ENCODE measurements around the gene PSME2. TPM values are rescaled to one million over a fixed set of nuclear protein-coding genes. Genes with fewer than 3 reads are reported as not detected.

Gene PSME2
- polyA plus RNA-seq, 1 experiment: 165 TPM

DNA sequence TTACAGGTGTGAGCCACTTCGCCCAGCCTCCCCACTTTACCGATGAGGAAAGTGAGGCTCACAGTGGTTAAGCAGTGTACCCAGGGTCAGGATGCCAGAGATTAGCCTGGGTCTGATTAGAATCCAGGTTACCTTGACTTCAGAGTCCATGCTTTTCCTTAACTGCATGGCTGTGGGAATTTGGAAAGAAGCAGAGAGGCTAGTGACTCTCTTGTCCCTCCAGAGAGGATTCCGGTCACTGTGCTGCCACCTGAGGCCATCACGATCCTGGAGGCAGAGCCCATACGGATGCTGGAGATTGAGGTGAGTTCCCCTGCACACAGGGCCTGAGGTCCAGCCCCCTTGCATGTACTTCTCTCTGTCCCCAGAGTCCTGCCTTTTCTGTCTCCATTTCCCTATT lies 30.2 kb upstream of the PSME2 start:
- CTCF ChIA-PET: interaction anchor here (1.1 to 1.6 kb wide), 2 partner anchors 15 to 131 kb away, joined by 4 to 5 read pairs; partner anchors contain the start of gene IRF9
- DNase-seq (ENCODE audit: low read depth): no peak
- POLR2A ChIA-PET: interaction anchor here (0.6 kb wide), 1 partner anchor 1205 kb away, joined by 6 read pairs; no protein-coding TSS in a partner anchor
- H3K27me3 ChIP-seq (ENCODE audit: control insufficient read depth, insufficient read depth, low read length): no peaks in the 10 kb centered on the region
- H3K4me3 ChIP-seq (ENCODE audit: low read depth, low read length): no peak overlapping the region
- H3K36me3 ChIP-seq (ENCODE audit: control insufficient read depth, insufficient read depth, low read length): peaks cover 41% of the 10 kb centered on the region
- TF ChIP-seq, protein P1, sequence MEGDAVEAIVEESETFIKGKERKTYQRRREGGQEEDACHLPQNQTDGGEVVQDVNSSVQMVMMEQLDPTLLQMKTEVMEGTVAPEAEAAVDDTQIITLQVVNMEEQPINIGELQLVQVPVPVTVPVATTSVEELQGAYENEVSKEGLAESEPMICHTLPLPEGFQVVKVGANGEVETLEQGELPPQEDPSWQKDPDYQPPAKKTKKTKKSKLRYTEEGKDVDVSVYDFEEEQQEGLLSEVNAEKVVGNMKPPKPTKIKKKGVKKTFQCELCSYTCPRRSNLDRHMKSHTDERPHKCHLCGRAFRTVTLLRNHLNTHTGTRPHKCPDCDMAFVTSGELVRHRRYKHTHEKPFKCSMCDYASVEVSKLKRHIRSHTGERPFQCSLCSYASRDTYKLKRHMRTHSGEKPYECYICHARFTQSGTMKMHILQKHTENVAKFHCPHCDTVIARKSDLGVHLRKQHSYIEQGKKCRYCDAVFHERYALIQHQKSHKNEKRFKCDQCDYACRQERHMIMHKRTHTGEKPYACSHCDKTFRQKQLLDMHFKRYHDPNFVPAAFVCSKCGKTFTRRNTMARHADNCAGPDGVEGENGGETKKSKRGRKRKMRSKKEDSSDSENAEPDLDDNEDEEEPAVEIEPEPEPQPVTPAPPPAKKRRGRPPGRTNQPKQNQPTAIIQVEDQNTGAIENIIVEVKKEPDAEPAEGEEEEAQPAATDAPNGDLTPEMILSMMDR (IDR thresholded peaks at IDR 0.05; ENCODE audit: insufficient read depth, low read depth, low read length): no peak

DNA sequence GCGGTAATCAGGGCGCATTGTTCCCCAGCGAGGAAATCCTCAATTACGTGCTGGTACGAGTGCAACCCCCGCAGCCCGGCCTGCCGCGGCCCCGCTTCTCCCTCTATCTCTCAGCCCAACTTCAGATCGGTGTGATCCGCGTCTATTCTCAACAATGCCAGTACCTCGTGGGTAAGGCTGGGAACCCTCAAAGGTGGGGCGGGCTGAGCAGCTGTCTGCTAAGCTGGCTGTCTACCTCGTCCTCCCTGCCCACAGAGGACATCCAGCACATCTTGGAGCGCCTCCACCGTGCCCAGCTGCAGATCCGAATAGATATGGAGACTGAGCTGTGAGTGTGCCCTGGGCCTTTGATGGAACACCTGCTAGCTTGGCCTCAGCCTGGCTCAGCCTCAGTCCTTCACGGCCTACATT lies 26.5 kb upstream of the PSME2 start:
- TF ChIP-seq, protein P1 (IDR thresholded peaks at IDR 0.05; ENCODE audit: insufficient read depth, low read depth, low read length): no peak
- H3K4me3 ChIP-seq (ENCODE audit: low read depth, low read length): no peak overlapping the region
- POLR2A ChIA-PET: no interaction called here
- no peak for DNase-seq (ENCODE audit: low read depth)
- no peaks in the 10 kb centered on the region for H3K27me3 ChIP-seq (ENCODE audit: control insufficient read depth, insufficient read depth, low read length)
- H3K36me3 ChIP-seq (ENCODE audit: control insufficient read depth, insufficient read depth, low read length): peaks cover 22% of the 10 kb centered on the region
- CTCF ChIA-PET: interaction anchor here (3.1 kb wide), 1 partner anchor 11 kb away, joined by 12 read pairs; the partner anchor contains the start of gene IRF9

DNA sequence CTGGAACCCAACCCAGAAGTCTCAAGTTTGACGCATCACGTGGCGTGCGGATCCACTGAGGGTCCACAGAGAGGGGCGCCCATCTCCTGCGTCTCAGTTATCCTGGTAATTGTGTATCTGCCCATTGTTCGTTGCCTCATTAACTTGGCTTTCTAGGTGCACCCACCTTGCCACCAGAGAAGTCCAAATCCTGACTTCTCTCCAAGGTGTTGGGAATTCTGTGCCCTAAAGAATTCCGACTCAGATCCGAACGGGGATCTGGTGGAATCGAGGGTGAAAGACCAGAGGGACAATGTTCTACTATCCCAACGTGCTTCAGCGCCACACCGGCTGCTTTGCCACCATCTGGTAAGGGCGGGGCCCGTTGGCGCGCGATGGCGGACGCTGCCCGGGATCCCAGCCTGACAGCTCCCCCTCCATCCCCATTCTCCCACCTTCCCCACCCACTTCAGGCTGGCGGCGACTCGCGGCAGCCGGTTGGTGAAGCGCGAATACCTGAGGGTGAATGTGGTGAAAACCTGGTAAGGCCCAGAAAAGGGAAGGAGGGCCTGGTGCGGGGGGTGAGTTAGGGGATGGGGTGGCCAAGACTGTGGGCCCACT lies 26.0 kb upstream of the PSME2 start:
- Histone ChIP-seq H3K36me3 (ENCODE audit: control insufficient read depth, insufficient read depth, low read length) (peaks cover 21% of the 10 kb centered on the region), H3K27me3 (ENCODE audit: control insufficient read depth, insufficient read depth, low read length) (no peaks in the 10 kb centered on the region), H3K4me3 (ENCODE audit: low read depth, low read length) (no peak overlapping the region)
- CTCF ChIA-PET: interaction anchor here (3.1 kb wide), 1 partner anchor 11 kb away, joined by 12 read pairs; the partner anchor contains the start of gene IRF9
- POLR2A ChIA-PET: no interaction called here
- no peak for DNase-seq (ENCODE audit: low read depth)
- TF ChIP-seq, protein P1 (IDR thresholded peaks at IDR 0.05; ENCODE audit: insufficient read depth, low read depth, low read length): no peak

DNA sequence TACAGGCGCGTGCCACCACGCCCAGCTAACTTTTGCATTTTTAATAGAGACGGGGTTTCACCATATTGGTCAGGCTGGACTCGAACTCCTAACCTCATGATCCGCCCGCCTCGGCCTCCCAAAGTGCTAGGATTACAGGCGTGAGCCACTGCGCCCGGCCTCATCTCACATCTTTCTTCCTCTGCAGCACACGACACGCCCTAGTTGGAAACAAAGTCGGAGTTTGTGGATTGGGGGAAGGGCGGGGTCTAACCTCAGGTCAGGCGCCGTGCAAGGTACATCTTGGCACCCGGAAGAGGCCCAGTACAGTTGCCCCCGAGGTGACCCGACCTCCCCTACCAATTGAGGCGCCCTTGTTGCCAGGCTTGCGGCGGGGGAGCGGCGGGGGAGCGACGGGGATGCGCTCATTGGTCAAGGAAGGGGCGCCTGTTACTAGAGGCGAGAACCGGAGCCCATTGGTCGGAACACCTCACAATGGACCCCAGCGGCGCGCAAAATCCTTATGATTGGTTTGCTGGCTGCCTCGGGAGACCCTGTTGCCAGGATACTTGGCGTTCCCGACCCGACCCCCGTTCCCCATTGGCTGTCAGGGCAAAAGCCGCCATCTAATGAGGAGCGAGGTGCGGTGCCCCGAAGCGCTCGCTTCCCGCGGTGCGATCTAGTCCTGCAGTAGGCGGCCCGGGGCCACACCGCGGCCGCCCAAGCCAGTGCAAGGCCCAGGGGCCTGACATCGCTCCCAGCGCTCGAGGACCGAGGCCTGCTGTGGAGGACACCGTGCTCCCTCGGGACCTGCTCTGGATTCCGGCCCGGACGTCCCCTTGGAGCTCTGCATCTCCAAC lies 25.2 kb upstream of the PSME2 start, which contains the start of gene REC8:
Gene REC8 (plus strand): TSS at position 659 of the 839 bp plus-strand sequence. CDS start 473 bp downstream, outside the sequence.
- POLR2A ChIA-PET: no interaction called here
- Histone ChIP-seq H3K4me3 (ENCODE audit: low read depth, low read length) (no peak within 1 kb of the TSS), H3K27me3 (ENCODE audit: control insufficient read depth, insufficient read depth, low read length) (no peaks in the 10 kb centered on the region), H3K36me3 (ENCODE audit: control insufficient read depth, insufficient read depth, low read length) (peaks cover 20% of the 10 kb centered on the region)
- CTCF ChIA-PET: interaction anchor here (1.0 to 3.1 kb wide), 3 partner anchors 10 to 128 kb away, joined by 3 to 12 read pairs (median 6); partner anchors contain the start of genes DHRS1, IRF9 and NOP9
- TF ChIP-seq, protein P1 (IDR thresholded peaks at IDR 0.05; ENCODE audit: insufficient read depth, low read depth, low read length): no peak
- DNase-seq (ENCODE audit: low read depth): no peak

All from BJ (cell line).